Ovary (tissue), 3 donors: ENCODE data around the gene STXBP1.

Source experiments
- EP300 ChIP-seq: sonication (generic); formaldehyde crosslinking; IDR thresholded peaks from one replicate; pipeline ENCODE4 v1.6.1; 2017; ENCODE audit warnings: antibody characterized with exemption
- POLR2A ChIP-seq: fragments of 450-650 bp; IDR thresholded peaks from one replicate; pipeline ENCODE4 v1.6.1; 2017; ENCODE audit warnings: antibody characterized with exemption, mild to moderate bottlenecking, moderate library complexity
- TF ChIP-seq, protein P1 (sequence below), 3 donors: fragments of 450-650 bp in 2 of 3; fragments of 200-600 bp in 1 of 3; IDR thresholded peaks; one replicate each; pipeline versions ENCODE4 v1.5.1 to v1.8.0; 2016 to 2022; ENCODE audit warnings: antibody characterized with exemption in 3 of 3, mild to moderate bottlenecking in 1 of 3
- donor health status: DM: no; HTN: no; CAD: no.

DNA sequence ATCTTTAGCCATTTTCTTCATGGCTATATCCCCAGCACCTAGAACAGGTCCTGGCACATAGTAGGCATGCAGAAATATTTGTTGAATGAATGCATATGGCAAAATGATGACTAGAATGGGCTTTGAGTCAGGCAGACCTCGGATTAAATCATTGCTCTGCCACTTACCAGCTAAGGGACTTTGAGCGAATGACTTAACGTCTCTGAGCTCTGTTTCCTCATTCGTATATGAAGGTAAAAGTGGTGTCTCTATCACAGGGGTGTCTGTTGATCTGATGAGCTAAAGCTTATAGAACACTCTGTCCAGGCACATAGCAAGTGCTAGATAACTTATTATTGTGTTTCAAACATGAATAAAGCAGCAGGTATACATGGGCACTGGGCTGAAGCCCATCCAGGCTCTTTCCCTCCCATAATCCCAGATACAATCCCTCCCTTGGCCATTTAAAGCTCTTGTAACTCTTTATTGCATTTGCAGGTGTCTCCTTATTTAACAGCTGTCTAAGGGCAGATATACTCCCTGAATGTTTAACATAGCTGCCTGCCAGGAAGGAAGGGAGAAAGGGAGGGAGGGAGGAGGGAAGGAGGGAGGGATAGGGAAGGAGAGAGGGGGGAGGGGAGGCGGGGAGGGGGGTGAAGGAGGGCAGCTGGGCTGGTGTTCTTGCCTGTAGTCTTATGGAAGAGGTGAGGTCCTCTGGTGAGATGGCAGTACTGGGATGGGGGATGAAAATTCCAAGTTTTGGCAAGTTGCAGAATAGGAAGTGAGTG, 23.2 kb upstream of the STXBP1 start:
- TF ChIP-seq, protein P1, sequence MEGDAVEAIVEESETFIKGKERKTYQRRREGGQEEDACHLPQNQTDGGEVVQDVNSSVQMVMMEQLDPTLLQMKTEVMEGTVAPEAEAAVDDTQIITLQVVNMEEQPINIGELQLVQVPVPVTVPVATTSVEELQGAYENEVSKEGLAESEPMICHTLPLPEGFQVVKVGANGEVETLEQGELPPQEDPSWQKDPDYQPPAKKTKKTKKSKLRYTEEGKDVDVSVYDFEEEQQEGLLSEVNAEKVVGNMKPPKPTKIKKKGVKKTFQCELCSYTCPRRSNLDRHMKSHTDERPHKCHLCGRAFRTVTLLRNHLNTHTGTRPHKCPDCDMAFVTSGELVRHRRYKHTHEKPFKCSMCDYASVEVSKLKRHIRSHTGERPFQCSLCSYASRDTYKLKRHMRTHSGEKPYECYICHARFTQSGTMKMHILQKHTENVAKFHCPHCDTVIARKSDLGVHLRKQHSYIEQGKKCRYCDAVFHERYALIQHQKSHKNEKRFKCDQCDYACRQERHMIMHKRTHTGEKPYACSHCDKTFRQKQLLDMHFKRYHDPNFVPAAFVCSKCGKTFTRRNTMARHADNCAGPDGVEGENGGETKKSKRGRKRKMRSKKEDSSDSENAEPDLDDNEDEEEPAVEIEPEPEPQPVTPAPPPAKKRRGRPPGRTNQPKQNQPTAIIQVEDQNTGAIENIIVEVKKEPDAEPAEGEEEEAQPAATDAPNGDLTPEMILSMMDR (IDR thresholded peaks at IDR 0.05) = no peak
- TF ChIP-seq POLR2A (no peak), EP300 (no peak)
